Body of pancreas (tissue), 4 donors: Measurements from ENCODE around the gene COIL.

ENCODE experiments used
- CTCF ChIP-seq, 7 experiments: fragments of 450-650 bp in 4 of 7; fragments of 200-600 bp in 3 of 7; sonication (generic) in 3 of 7; IDR thresholded peaks; one replicate each; pipeline ENCODE4 v1.5.1; 2016 to 2019; ENCODE audit warnings: antibody characterized with exemption in 7 of 7
- POLR2A ChIP-seq, 3 donors: fragments of 450-650 bp; IDR thresholded peaks; one replicate each; pipeline ENCODE4 v1.6.1; 2016; ENCODE audit warnings: antibody characterized with exemption in 3 of 3, mild to moderate bottlenecking in 2 of 3

- no peak for TF ChIP-seq POLR2A (IDR thresholded peaks at IDR 0.05)
- no peak for TF ChIP-seq CTCF (IDR thresholded peaks at IDR 0.05)
Observed at GRCh38 chr17:56972111-56972730, 11.4 kb upstream of the COIL start.
